Measurements from ENCODE around the gene RIPPLY1. TPM values are rescaled to one million over a fixed set of nuclear protein-coding genes. Genes with fewer than 3 reads are reported as not detected.
A peak's percentile ranks its signal among the peaks of the same experiment; 100 is the strongest.

Gene RIPPLY1
- total and polyA plus RNA-seq, 9 of the 15 experiments (the other 6 are each of a cell fraction or from before 2014, with no cell fraction given): not detected

DNA sequence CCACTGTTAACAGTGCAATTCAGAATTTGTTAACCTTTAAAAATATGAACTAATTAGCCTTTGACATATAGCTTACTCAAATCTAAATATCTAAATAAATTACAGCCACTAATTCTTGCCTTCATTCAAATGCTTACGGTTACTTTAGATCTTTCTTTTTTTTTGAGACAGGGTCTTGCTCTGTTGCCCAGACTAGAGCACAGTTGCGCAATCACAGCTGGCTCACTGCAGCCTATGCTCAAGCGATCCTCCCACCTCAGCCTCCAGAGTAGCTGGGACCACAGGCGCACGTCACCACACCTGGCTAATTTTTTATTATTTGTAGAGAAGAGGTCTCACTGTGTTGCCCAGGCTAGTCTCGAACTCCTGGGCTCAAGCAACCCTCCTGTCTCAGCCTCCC, 48.1 kb upstream of the RIPPLY1 start:
- intact Hi-C loops (cut with micrococcal nuclease): no loop called here
- H2AFZ ChIP-seq (ENCODE audit: low read depth, low read length): no peak overlapping the region
- ATAC-seq (no peak), DNase-seq (ENCODE audit: extremely low read depth in 1 of 4, low spot score in 3 of 4) (no peak), FAIRE-seq (no peak)
- ChIA-PET POLR2A (interaction anchor here (0.6 kb wide), 1 partner anchor 692 kb away, joined by 3 read pairs; no protein-coding TSS in a partner anchor), CTCF (ENCODE audit: low intra/inter-chr PET ratio) (no interaction called here)
- WGBS (ENCODE audit: insufficient coverage, low coverage, missing lambda C conversion rate): 5% methylated on average over 6 of the region's 6 CpGs
- no peak overlapping the region for H3K27ac ChIP-seq (ENCODE audit: extremely low read depth, low read depth, low read length)
- H3K27me3 ChIP-seq (ENCODE audit: control insufficient read depth in 2 of 2, insufficient read depth in 2 of 2, low read length in 2 of 2): no peaks in the 10 kb centered on the region
- no peaks in the 10 kb centered on the region for H3K36me3 ChIP-seq (ENCODE audit: control insufficient read depth, insufficient read depth, low read length)
- H3K79me2 ChIP-seq (ENCODE audit: control insufficient read depth, insufficient read depth, low read length): no peaks in the 10 kb centered on the region
- no peaks in the 10 kb centered on the region for H3K9me3 ChIP-seq (replicated peaks; ENCODE audit: control insufficient read depth, insufficient read depth, low read depth, low read length)
- TF ChIP-seq HCFC1 (IDR thresholded peaks at IDR 0.05; ENCODE audit: low read depth, low read length) (no peak), ZNF583 (CRISPR knock-in tag; IDR thresholded peaks at IDR 0.05) (no peak), RBM15 (IDR thresholded peaks at IDR 0.05; ENCODE audit: insufficient read depth, low read length) (no peak), CEBPB (tag; IDR thresholded peaks at IDR 0.05) (peak; percentile 52; the same call in 1 of the 2 replicates), RHOXF2B (CRISPR knock-in tag; conservative IDR thresholded peaks at IDR 0.05) (no peak), FOSL1 (tag; conservative IDR thresholded peaks at IDR 0.05) (no peak), SREBF2 (CRISPR knock-in tag; IDR thresholded peaks at IDR 0.05) (no peak), CEBPG (CRISPR knock-in tag; IDR thresholded peaks at IDR 0.05) (no peak), CEBPG (tag; conservative IDR thresholded peaks at IDR 0.05 in 1 of 2, IDR thresholded peaks at IDR 0.05 in 1 of 2) (peak in 1 of 2 experiments; percentile 76; a peak in 2 of 4 replicates)
- H3K4me1 ChIP-seq (replicated peaks in 1 of 2; ENCODE audit: control insufficient read depth in 2 of 2, insufficient read depth in 2 of 2, low read length in 2 of 2): no peaks in the 10 kb centered on the region
- in situ Hi-C loops (cut with MboI): no loop called here
- H3K9me1 ChIP-seq (ENCODE audit: control insufficient read depth, insufficient read depth, low read length): no peaks in the 10 kb centered on the region
- H3K4me2 ChIP-seq (ENCODE audit: insufficient read depth, low read length): no peak overlapping the region
- H3K4me3 ChIP-seq: no peak overlapping the region
- no peaks in the 10 kb centered on the region for H4K20me1 ChIP-seq (replicated peaks; ENCODE audit: control insufficient read depth, insufficient read depth, low read length)
- BruUV-seq (replicated peaks): no TSS peak
- no peak overlapping the region for H3K9ac ChIP-seq (ENCODE audit: insufficient read depth in 1 of 2, low read depth in 2 of 2, low read length in 2 of 2)
